Activated effector memory CD4-positive, alpha-beta T cell treated with anti-CD3 and anti-CD28 coated beads, Interleukin-2, amount 50 U/mL, for 16 hours (primary cell): ENCODE data around the gene TMEM219.
"Not testable (repeated sequence)": the region's sequence is repeated elsewhere in the genome, so short reads cannot be mapped to it uniquely, and the experiment has no call there.

ENCODE experiments used
- DNase-seq: peaks from one replicate; pipeline ENCODE4 v3.0.0-alpha.2; 2020

TMEM219 gene

GRCh38 chr16:30016555-30017276, 54.8 kb downstream of the TMEM219 start:
- DNase-seq, result no peak

- DNase-seq, result no peak
These were observed 55.4 kb downstream of the TMEM219 start for GRCh38 chr16:30017277-30017656.

DNA sequence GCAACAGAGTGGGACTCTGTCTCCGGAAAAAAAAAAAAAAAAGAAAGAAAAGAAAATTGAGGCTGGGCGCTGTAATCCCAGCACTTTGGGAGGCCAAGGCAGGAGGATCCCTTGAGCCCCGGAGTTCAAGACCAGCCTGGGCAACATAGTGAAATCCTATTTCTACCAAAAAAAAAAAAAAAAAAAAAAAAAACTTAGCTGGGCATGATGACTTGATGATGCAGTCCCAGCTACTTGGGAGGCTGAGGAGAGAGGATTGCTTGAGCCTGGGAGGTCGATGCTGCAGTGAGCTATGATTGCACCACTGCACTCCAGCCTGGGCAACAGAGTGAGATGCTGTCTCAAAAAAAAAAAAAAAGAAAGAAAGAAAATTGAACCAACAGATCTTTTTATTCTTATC, 56.1 kb downstream of the TMEM219 start:
- DNase-seq, result not testable (repeated sequence)

- no peak for DNase-seq
These were observed 56.9 kb downstream of the TMEM219 start for GRCh38 chr16:30018731-30019158.
